Trophoblast cell (in vitro differentiated cells and primary cell): ENCODE results near the gene TFPT.
"Not testable (repeated sequence)": the region's sequence is repeated elsewhere in the genome, so short reads cannot be mapped to it uniquely, and the experiment has no call there.

ENCODE experiments used
- DNase-seq, 2 donors: peaks; one replicate each; pipeline ENCODE4 v3.0.0-alpha.2; 2016
- H2AFZ ChIP-seq: 2 replicates; pipeline ENCODE4 v1.6.1; 2013; ENCODE audit warnings: low read length, moderate library complexity, mild to moderate bottlenecking; ENCODE audit not compliant: insufficient read depth, poor library complexity
- H2AK5ac ChIP-seq: 2 replicates; pipeline ENCODE4 v1.6.1; 2013; ENCODE audit warnings: mild to moderate bottlenecking, low read length
- H2BK120ac ChIP-seq: 2 replicates; pipeline ENCODE4 v1.6.1; 2013; ENCODE audit warnings: low read length, mild to moderate bottlenecking, moderate library complexity; ENCODE audit not compliant: insufficient read depth, poor library complexity
- H2BK12ac ChIP-seq: 2 replicates; pipeline ENCODE4 v1.6.1; 2013; ENCODE audit warnings: mild to moderate bottlenecking, low read length, moderate library complexity
- H2BK5ac ChIP-seq: 2 replicates; pipeline ENCODE4 v1.6.1; 2013; ENCODE audit warnings: low read length, low read depth, moderate library complexity, mild to moderate bottlenecking; ENCODE audit not compliant: poor library complexity
- H3K14ac ChIP-seq: 2 replicates; pipeline ENCODE4 v1.6.1; 2013; ENCODE audit warnings: mild to moderate bottlenecking, low read length
- H3K18ac ChIP-seq: 2 replicates; pipeline ENCODE4 v1.6.1; 2013; ENCODE audit warnings: mild to moderate bottlenecking, low read length
- H3K23ac ChIP-seq: 2 replicates; pipeline ENCODE4 v1.6.1; 2013; ENCODE audit warnings: low read length
- H3K27ac ChIP-seq: 2 replicates; pipeline ENCODE4 v1.5.1; 2013; ENCODE audit warnings: low read depth, mild to moderate bottlenecking, inconsistent platforms, low read length, moderate library complexity
- H3K27me3 ChIP-seq: 2 replicates; pipeline ENCODE4 v1.6.1; 2013; ENCODE audit warnings: inconsistent platforms, mild to moderate bottlenecking, low read length, moderate library complexity; ENCODE audit not compliant: insufficient read depth
- H3K36me3 ChIP-seq, 2 experiments: 1 replicate in 1 of 2; 2 replicates in 1 of 2; pipeline ENCODE4 v1.6.1; 2013; ENCODE audit warnings: low read length in 2 of 2, mild to moderate bottlenecking in 2 of 2, moderate library complexity in 1 of 2; ENCODE audit not compliant: insufficient read depth in 2 of 2, control insufficient read depth in 1 of 2
- H3K4ac ChIP-seq: 2 replicates; pipeline ENCODE4 v1.6.1; 2013; ENCODE audit warnings: low read depth, mild to moderate bottlenecking, low read length, moderate library complexity
- H3K4me1 ChIP-seq, 2 experiments: 1 replicate in 1 of 2; 2 replicates in 1 of 2; pipeline ENCODE4 v1.6.1; 2013; ENCODE audit warnings: low read length in 2 of 2, mild to moderate bottlenecking in 2 of 2, moderate library complexity in 1 of 2; ENCODE audit not compliant: insufficient read depth in 2 of 2, control insufficient read depth in 1 of 2
- H3K4me2 ChIP-seq: 2 replicates; pipeline ENCODE4 v1.6.1; 2013; ENCODE audit warnings: inconsistent platforms, mild to moderate bottlenecking, low read length, moderate library complexity
- H3K4me3 ChIP-seq: 2 replicates; pipeline ENCODE4 v1.5.1; 2013; ENCODE audit warnings: mild to moderate bottlenecking, low read depth, low read length, inconsistent platforms
- H3K79me1 ChIP-seq: one replicate; pipeline ENCODE4 v1.6.1; 2013; ENCODE audit warnings: low read length
- H3K79me2 ChIP-seq: 2 replicates; pipeline ENCODE4 v1.6.1; 2013; ENCODE audit warnings: low read length, mild to moderate bottlenecking; ENCODE audit not compliant: control insufficient read depth, insufficient read depth, poor library complexity
- H3K9ac ChIP-seq: 2 replicates; pipeline ENCODE4 v1.6.1; 2013; ENCODE audit warnings: mild to moderate bottlenecking, low read length
- H3K9me3 ChIP-seq: 2 replicates; pipeline ENCODE4 v1.6.1; 2013; ENCODE audit warnings: low read depth, mild to moderate bottlenecking, control low read depth, inconsistent platforms, low read length; ENCODE audit not compliant: insufficient read depth
- H4K12ac ChIP-seq: 2 replicates; pipeline ENCODE4 v1.6.1; 2013; ENCODE audit warnings: low read depth, mild to moderate bottlenecking, low read length, moderate library complexity
- H4K8ac ChIP-seq: 2 replicates; pipeline ENCODE4 v1.6.1; 2013; ENCODE audit warnings: low read depth, mild to moderate bottlenecking, low read length, moderate library complexity
- H4K91ac ChIP-seq: one replicate; pipeline ENCODE4 v1.6.1; 2013; ENCODE audit warnings: low read depth, mild to moderate bottlenecking, low read length, moderate library complexity
- WGBS: extraction: QIAGEN DNeasy Blood & Tissue Kit; methylation state at CpG from one replicate; pipeline ENCODE4 v1.1.7; 2013; ENCODE audit warnings: missing lambda C conversion rate; ENCODE audit not compliant: insufficient read length, insufficient coverage; ENCODE audit errors: extremely low coverage; 5-methylcytosine and 5-hydroxymethylcytosine counted together

TFPT gene

GRCh38 chr19:54104998-54105715, 10.3 kb downstream of the TFPT start:
- WGBS: no CpG with 5 or more reads among the region's 11 CpGs
- Histone ChIP-seq H2BK5ac (no peak overlapping the region), H3K23ac (no peak overlapping the region), H3K14ac (no peak overlapping the region), H2AFZ (no peak overlapping the region), H3K4me1 (peaks cover 0 to 7% of the 10 kb centered on the region in 2 experiments), H3K27me3 (no peaks in the 10 kb centered on the region), H3K4me3 (no peak overlapping the region), H3K9me3 (no peaks in the 10 kb centered on the region), H2AK5ac (no peak overlapping the region), H2BK120ac (no peak overlapping the region), H3K79me1 (peaks cover 7% of the 10 kb centered on the region), H2BK12ac (no peak overlapping the region), H3K4ac (no peak overlapping the region), H3K79me2 (peaks cover 5% of the 10 kb centered on the region), H4K12ac (no peak overlapping the region), H4K8ac (no peak overlapping the region), H3K4me2 (no peak overlapping the region), H3K18ac (no peak overlapping the region), H3K27ac (no peak overlapping the region), H3K9ac (no peak overlapping the region), H3K36me3 (peaks cover 44 to 47% of the 10 kb centered on the region in 2 experiments), H4K91ac (no peak overlapping the region)
- no peak for DNase-seq

DNA sequence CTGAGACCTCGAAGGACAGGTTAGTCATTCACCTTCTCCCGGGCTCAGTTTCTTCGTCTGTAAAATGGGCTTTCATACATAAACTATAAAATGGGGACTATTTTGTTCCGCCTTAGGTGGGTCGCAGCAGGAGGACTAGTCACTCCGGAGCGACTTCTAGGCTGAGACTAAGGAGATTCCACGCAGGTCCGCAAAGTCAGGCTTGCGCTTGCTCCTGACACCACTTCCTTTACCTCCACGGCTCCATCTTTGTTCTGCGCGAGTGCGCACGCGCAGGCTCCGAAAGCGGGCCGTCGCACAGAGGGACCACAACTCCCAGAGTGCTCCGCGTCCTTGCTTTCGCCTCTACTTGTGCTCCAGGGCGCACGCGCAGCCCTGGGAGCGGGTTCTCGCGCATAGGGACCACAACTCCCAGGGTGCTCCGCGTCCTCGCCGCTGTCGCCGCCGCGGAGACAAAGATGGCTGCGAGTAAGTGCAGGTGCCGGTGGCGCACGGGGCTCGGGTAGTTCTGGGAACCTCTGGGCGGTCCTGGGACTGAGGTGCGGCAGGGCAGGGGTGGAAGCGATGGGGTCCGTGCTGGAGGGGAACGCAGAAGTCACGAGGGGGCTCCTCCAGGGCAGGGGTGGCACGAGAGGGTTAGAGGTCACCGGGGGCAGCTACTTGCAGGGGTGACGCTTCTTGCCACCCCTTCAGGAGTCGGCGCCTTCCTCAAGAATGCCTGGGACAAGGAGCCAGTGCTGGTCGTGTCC, 12.9 kb downstream of the TFPT start, which contains the start of gene NDUFA3:
TSS of gene NDUFA3 (plus strand) at position 435 of the 749 bp plus-strand sequence. CDS start at position 459, 24 bp downstream.
- no CpG with 5 or more reads among the region's 54 CpGs for WGBS
- DNase-seq: peak; percentile 99 to 100
- peaks cover 7% of the 10 kb centered on the region for H3K79me1 ChIP-seq

GRCh38 chr19:54100561-54100960, 14.9 kb downstream of the TFPT start, which contains the start of gene OSCAR:
Gene OSCAR, minus strand, starts transcription at chr19:54100803. Its CDS starts 11 bp downstream, at chr19:54100792.
- Histone ChIP-seq H4K91ac (no peak within 1 kb of the TSS), H3K79me1 (peaks cover 7% of the 10 kb centered on the region), H3K4me3 (no peak within 1 kb of the TSS), H3K4ac (no peak within 1 kb of the TSS), H2AK5ac (no peak within 1 kb of the TSS), H3K4me1 (peaks cover 3 to 12% of the 10 kb centered on the region in 2 experiments), H3K9ac (peak within 1 kb of the TSS; percentile 21), H4K12ac (no peak within 1 kb of the TSS), H3K4me2 (no peak within 1 kb of the TSS), H2BK5ac (no peak within 1 kb of the TSS), H3K27me3 (peaks cover 3% of the 10 kb centered on the region), H4K8ac (no peak within 1 kb of the TSS), H3K36me3 (peaks cover 3 to 4% of the 10 kb centered on the region in 2 experiments), H3K27ac (no peak within 1 kb of the TSS), H3K79me2 (peaks cover 5% of the 10 kb centered on the region), H3K23ac (no peak within 1 kb of the TSS), H3K14ac (no peak within 1 kb of the TSS), H3K18ac (no peak within 1 kb of the TSS), H2AFZ (no peak within 1 kb of the TSS), H2BK120ac (no peak within 1 kb of the TSS), H3K9me3 (no peaks in the 10 kb centered on the region), H2BK12ac (no peak within 1 kb of the TSS)
- DNase-seq: peak in 1 of 2 donors; percentile 25
- WGBS: no CpG with 5 or more reads among the region's 5 CpGs

More for the DNA sequence above, 12.9 kb downstream of the TFPT start, which contains the start of gene NDUFA3:
- Histone ChIP-seq H2BK120ac (peak within 1 kb of the TSS; percentile 18), H3K4me2 (peak within 1 kb of the TSS; percentile 94), H3K27me3 (no peaks in the 10 kb centered on the region), H3K36me3 (peaks cover 22% of the 10 kb centered on the region in 2 experiments), H3K4me1 (peaks cover 0 to 7% of the 10 kb centered on the region in 2 experiments), H3K4ac (peak within 1 kb of the TSS; percentile 61), H3K9me3 (no peaks in the 10 kb centered on the region), H3K27ac (no peak within 1 kb of the TSS), H3K23ac (no peak within 1 kb of the TSS), H2AK5ac (peak within 1 kb of the TSS; percentile 89), H4K12ac (peak within 1 kb of the TSS; percentile 92), H2BK5ac (no peak within 1 kb of the TSS), H2AFZ (peak within 1 kb of the TSS; percentile 89), H3K4me3 (peak within 1 kb of the TSS; percentile 88), H3K79me2 (peaks cover 5% of the 10 kb centered on the region), H3K9ac (peak within 1 kb of the TSS; percentile 79), H4K91ac (peak within 1 kb of the TSS; percentile 84), H4K8ac (peak within 1 kb of the TSS; percentile 93), H3K14ac (peak within 1 kb of the TSS; percentile 78), H2BK12ac (no peak within 1 kb of the TSS), H3K18ac (peak within 1 kb of the TSS; percentile 60)

DNA sequence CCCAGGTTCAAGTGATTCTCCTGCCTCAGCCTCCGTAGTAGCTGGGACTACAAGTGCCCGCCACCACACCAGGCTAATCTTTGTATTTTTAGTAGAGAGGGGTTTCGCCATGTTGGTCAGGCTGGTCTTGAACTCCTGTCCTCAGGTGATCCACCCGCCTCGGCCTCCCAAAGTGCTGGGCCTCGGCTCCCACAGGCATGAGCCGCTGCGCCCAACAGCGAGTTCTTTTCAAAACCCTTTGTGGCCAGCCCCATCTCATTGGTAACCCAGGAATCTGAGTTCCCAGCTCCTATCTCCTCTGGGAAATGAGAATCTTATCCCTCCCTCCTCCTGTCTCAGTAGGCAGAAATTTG, 15.6 kb downstream of the TFPT start:
- not testable (repeated sequence) for H4K91ac ChIP-seq, H3K9ac ChIP-seq, H3K79me2 ChIP-seq, H3K18ac ChIP-seq, H3K36me3 ChIP-seq, H3K79me1 ChIP-seq, H3K9me3 ChIP-seq, H3K4me3 ChIP-seq, H3K4ac ChIP-seq, H2BK12ac ChIP-seq, H2BK120ac ChIP-seq, H2AK5ac ChIP-seq, DNase-seq, H3K14ac ChIP-seq, H4K12ac ChIP-seq, H3K27ac ChIP-seq, H2BK5ac ChIP-seq, H3K4me2 ChIP-seq, H4K8ac ChIP-seq, H3K23ac ChIP-seq, H3K27me3 ChIP-seq, H2AFZ ChIP-seq
- WGBS: no CpG with 5 or more reads among the region's 9 CpGs
- H3K4me1 ChIP-seq: peaks cover 3 to 13% of the 10 kb centered on the region in 2 experiments
